Measurements from ENCODE around the gene MAP7D3. TPM values are rescaled to one million over a fixed set of nuclear protein-coding genes. Genes with fewer than 3 reads are reported as not detected.

Gene MAP7D3
- total and polyA plus RNA-seq, 2 of the 8 experiments (the other 6 are each of a cell fraction or from before 2014, with no cell fraction given) = 4.8 to 19.6 TPM

- Histone ChIP-seq H4K5ac (ENCODE audit: insufficient read length, low read depth, low read length) (no peak overlapping the region), H3K4me3 (ENCODE audit: extremely low read depth in 1 of 4, insufficient read depth in 2 of 4, low read depth in 3 of 4, low read length in 4 of 4) (no peak overlapping the region), H2AK5ac (ENCODE audit: low read depth, low read length) (no peak overlapping the region), H3K9ac (replicated peaks in 1 of 4; ENCODE audit: extremely low read depth in 1 of 4, low read depth in 3 of 4, low read length in 3 of 4) (no peak overlapping the region), H2BK5ac (ENCODE audit: low read depth, low read length) (no peak overlapping the region), H3K23me2 (ENCODE audit: low read depth, low read length) (no peaks in the 10 kb centered on the region), H3K56ac (replicated peaks; ENCODE audit: insufficient read length, low read depth, low read length) (no peak overlapping the region), H3K4ac (replicated peaks; ENCODE audit: insufficient read length, low read depth, low read length) (no peak overlapping the region), H2BK15ac (ENCODE audit: low read length) (no peak overlapping the region), H2BK120ac (replicated peaks; ENCODE audit: low read depth, low read length) (no peak overlapping the region), H3K36me3 (ENCODE audit: control insufficient read depth in 2 of 4, insufficient read depth in 4 of 4, low read length in 3 of 4) (no peaks in the 10 kb centered on the region), H3K4me1 (replicated peaks in 1 of 4; ENCODE audit: control insufficient read depth in 3 of 4, insufficient read depth in 4 of 4, low read length in 3 of 4) (no peaks in the 10 kb centered on the region), H2AFZ (ENCODE audit: low read length) (no peak overlapping the region), H3K4me2 (ENCODE audit: insufficient read depth in 1 of 2, low read depth in 2 of 2, low read length in 2 of 2) (no peak overlapping the region), H2BK20ac (ENCODE audit: low read length) (no peak overlapping the region), H4K20me1 (replicated peaks in 1 of 2; ENCODE audit: control insufficient read depth in 1 of 2, insufficient read depth in 2 of 2, low read length in 2 of 2) (no peaks in the 10 kb centered on the region), H3K9me3 (ENCODE audit: insufficient read depth in 2 of 2, low read depth in 1 of 2, low read length in 1 of 2) (no peaks in the 10 kb centered on the region), H4K8ac (ENCODE audit: extremely low read depth, insufficient read depth, low read length) (no peak overlapping the region), H3K14ac (ENCODE audit: insufficient read length) (no peak overlapping the region), H3K79me2 (ENCODE audit: control insufficient read depth in 1 of 2, insufficient read depth in 2 of 2, low read length in 2 of 2) (no peaks in the 10 kb centered on the region), H2BK12ac (ENCODE audit: low read depth, low read length) (no peak overlapping the region), H3K79me1 (ENCODE audit: low read depth, low read length) (no peaks in the 10 kb centered on the region), H3K23ac (ENCODE audit: insufficient read length) (no peak overlapping the region), H4K91ac (replicated peaks; ENCODE audit: insufficient read length, low read length) (no peak overlapping the region), H3K18ac (ENCODE audit: extremely low read depth, low read length) (no peak overlapping the region), H3K27me3 (replicated peaks in 1 of 4; ENCODE audit: control insufficient read depth in 3 of 4, extremely low read depth in 1 of 4, insufficient read depth in 3 of 4, low read length in 3 of 4) (no peaks in the 10 kb centered on the region), H3K27ac (ENCODE audit: low read depth, low read length) (no peak overlapping the region)
- DNase-seq (ENCODE audit: low read depth in 1 of 2, low spot score in 2 of 2) (no peak), FAIRE-seq (peak; percentile 71)
- 55% methylated on average over 5 of the region's 5 CpGs; no CpG with 5 or more reads in 1 of the 2 experiments for WGBS, 2 experiments (ENCODE audit: extremely low coverage in 1 of 2, insufficient coverage in 1 of 2, insufficient read length in 1 of 2, insufficient replicate concordance in 2 of 2, low coverage in 1 of 2, low lambda C conversion rate in 2 of 2, missing lambda C conversion rate in 1 of 2)
- TF ChIP-seq TEAD4 (IDR thresholded peaks at IDR 0.05; ENCODE audit: low read depth, low read length) = no peak
- TF ChIP-seq EZH2 (IDR thresholded peaks at IDR 0.05; ENCODE audit: low read depth, low read length, severe bottlenecking) = no peak
- TF ChIP-seq HDAC2 (IDR thresholded peaks at IDR 0.05; ENCODE audit: borderline replicate concordance in 1 of 2, low read depth in 2 of 2, low read length in 2 of 2) = no peak
- peak; percentile 72 to 73 for TF ChIP-seq RAD21 (IDR thresholded peaks at IDR 0.05 in 1 of 2, conservative IDR thresholded peaks at IDR 0.05 in 1 of 2; ENCODE audit: low read depth in 2 of 2, low read length in 2 of 2)
- peak; percentile 22 to 67 (median 51) for TF ChIP-seq CTCF (IDR thresholded peaks at IDR 0.05; ENCODE audit: control extremely low read depth in 1 of 3, insufficient read depth in 1 of 3, low read depth in 1 of 3, low read length in 3 of 3)
- CTCF ChIA-PET (ENCODE audit: partially characterized antibody) = interaction anchor here (0.6 to 2.9 kb wide), 16 partner anchors 8 to 258 kb away, joined by 3 to 13 read pairs (median 4); no protein-coding TSS in a partner anchor
- POLR2A ChIA-PET (ENCODE audit: partially characterized antibody) = interaction anchor here (1.9 kb wide), 1 partner anchor 17 kb away, joined by 4 read pairs; the partner anchor contains the start of gene MAP7D3
These were observed 17.1 kb upstream of the MAP7D3 start for GRCh38 chrX:136268051-136269048.
